Thymus (tissue), 11 donors: ENCODE measurements around the gene DHPS. TPM values are rescaled to one million over a fixed set of nuclear protein-coding genes. Genes with fewer than 3 reads are reported as not detected.
"Not testable (repeated sequence)": the region's sequence is repeated elsewhere in the genome, so short reads cannot be mapped to it uniquely, and the experiment has no call there.

ENCODE experiments used
- DNase-seq, 9 donors: peaks; one replicate each; pipeline ENCODE4 v3.0.0-alpha.2; 2013; ENCODE audit warnings: low spot score in 9 of 9, low read depth in 6 of 9, missing footprints in 1 of 9
- H3K27ac ChIP-seq, 2 donors: one replicate each; pipeline ENCODE4 v1.5.1; 2013; ENCODE audit warnings: control low read depth in 1 of 2, low read depth in 1 of 2, low read length in 1 of 2, mild to moderate bottlenecking in 1 of 2, moderate library complexity in 1 of 2
- H3K27me3 ChIP-seq, 2 donors: one replicate each; pipeline ENCODE4 v1.5.1; 2013; ENCODE audit warnings: low read length in 1 of 2; ENCODE audit not compliant: control insufficient read depth in 2 of 2, insufficient read depth in 1 of 2
- H3K36me3 ChIP-seq, 2 donors: one replicate each; pipeline ENCODE4 v1.5.1; 2013; ENCODE audit warnings: low read length in 1 of 2, mild to moderate bottlenecking in 1 of 2, moderate library complexity in 1 of 2; ENCODE audit not compliant: control insufficient read depth in 2 of 2, insufficient read depth in 2 of 2
- H3K4me1 ChIP-seq, 2 donors: one replicate each; pipeline ENCODE4 v1.5.1; 2013; ENCODE audit warnings: low read length in 2 of 2; ENCODE audit not compliant: control insufficient read depth in 2 of 2, insufficient read depth in 2 of 2
- H3K4me3 ChIP-seq, 2 donors: one replicate each; pipeline ENCODE4 v1.5.1; 2013; ENCODE audit warnings: low read length in 2 of 2, control low read depth in 1 of 2, mild to moderate bottlenecking in 1 of 2
- H3K9me3 ChIP-seq, 2 donors: one replicate each; pipeline ENCODE4 v1.5.1; 2013; ENCODE audit warnings: low read length in 1 of 2, mild to moderate bottlenecking in 1 of 2; ENCODE audit not compliant: control insufficient read depth in 2 of 2, insufficient read depth in 1 of 2
- WGBS: extraction: QIAGEN DNeasy Blood & Tissue Kit; methylation state at CpG from one replicate; pipeline ENCODE4 v1.1.7; 2013; 5-methylcytosine and 5-hydroxymethylcytosine counted together
- polyA plus RNA-seq: library from polyadenylated mRNA; stranded (reverse); fragments of 200-250 nt; gene quantifications from one replicate; pipeline ENCODE4 v1.2.3, GENCODE V29; 2013
- total RNA-seq: library from RNA; stranded (reverse); fragments of 120-200 nt; gene quantifications from one replicate; pipeline ENCODE4 v1.2.4, GENCODE V29; 2013
- donor health status: healthy.

Gene DHPS
- total and polyA plus RNA-seq, 2 donors = 74.3 to 97.3 TPM

DNA sequence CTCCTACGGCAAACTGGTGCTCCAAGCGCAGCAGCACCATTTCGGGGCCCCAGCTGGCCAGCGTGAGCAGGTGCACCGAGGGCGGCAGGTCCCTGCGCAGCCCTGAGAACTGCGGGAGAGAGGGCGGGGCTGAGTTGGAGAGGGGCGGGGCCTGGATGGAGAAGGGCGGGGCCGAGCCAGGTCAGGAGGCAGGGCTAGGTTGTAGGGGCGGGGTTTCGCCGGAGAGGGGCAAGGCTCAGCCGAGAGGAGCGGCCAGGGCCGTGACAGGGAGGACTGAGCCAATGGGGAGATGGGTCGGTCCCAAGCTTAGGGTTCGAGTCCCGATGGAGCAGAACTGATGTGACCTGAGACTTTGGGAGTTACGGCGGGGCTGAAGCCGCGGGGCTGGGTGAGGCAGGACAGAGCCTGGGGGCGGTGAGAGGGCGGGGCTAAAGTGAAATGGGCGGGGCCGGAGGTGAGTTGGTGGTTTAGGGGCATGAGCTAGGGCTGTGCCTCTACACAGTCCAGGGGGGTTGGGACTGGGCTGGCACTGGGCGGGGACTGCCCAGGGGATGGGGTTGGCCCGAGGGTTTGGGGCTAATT lies 34.1 kb downstream of the DHPS start:
- peak in 1 of 9 donors; percentile 28 for DNase-seq
- Histone ChIP-seq H3K27me3 (peaks cover 0 to 8% of the 10 kb centered on the region in 2 donors), H3K27ac (no peak overlapping the region), H3K4me3 (no peak overlapping the region), H3K4me1 (peaks cover 0 to 7% of the 10 kb centered on the region in 2 donors), H3K9me3 (peaks cover 0 to 12% of the 10 kb centered on the region in 2 donors), H3K36me3 (peaks cover 0 to 23% of the 10 kb centered on the region in 2 donors)
- 65% methylated on average over 31 of the region's 31 CpGs for WGBS

DNA sequence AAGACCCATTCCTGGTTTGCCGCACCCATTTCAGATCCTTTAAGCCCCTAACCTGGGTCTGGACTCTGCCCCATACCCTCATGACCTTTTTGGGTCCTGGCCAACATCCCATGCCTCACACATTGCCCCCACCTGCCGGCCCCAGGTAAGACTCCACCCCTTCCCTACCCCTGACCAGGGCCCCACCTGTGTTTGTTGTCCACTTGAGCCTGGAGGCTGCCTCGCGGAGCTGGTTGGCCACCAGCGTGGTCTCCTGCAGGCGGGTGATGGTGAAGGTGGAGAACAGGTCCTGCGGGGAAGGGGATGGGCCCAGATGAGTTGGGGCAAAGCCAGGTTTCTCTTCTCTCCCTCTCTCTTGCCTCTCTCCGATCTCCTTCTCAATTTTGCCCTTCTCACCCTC lies 34.6 kb downstream of the DHPS start:
- Histone ChIP-seq H3K36me3 (peaks cover 0 to 21% of the 10 kb centered on the region in 2 donors), H3K4me3 (no peak overlapping the region), H3K27ac (no peak overlapping the region), H3K27me3 (peaks cover 0 to 8% of the 10 kb centered on the region in 2 donors), H3K9me3 (peaks cover 0 to 12% of the 10 kb centered on the region in 2 donors), H3K4me1 (peaks cover 0 to 7% of the 10 kb centered on the region in 2 donors)
- no peak for DNase-seq
- 93% methylated on average over 8 of the region's 8 CpGs for WGBS

GRCh38 chr19:12646551-12646950 lies 35.1 kb downstream of the DHPS start:
- peaks cover 0 to 8% of the 10 kb centered on the region in 2 donors for H3K27me3 ChIP-seq
- H3K9me3 ChIP-seq = peaks cover 0 to 12% of the 10 kb centered on the region in 2 donors
- peaks cover 0 to 17% of the 10 kb centered on the region in 2 donors for H3K36me3 ChIP-seq
- H3K4me3 ChIP-seq = no peak overlapping the region
- peaks cover 0 to 7% of the 10 kb centered on the region in 2 donors for H3K4me1 ChIP-seq
- DNase-seq = no peak
- no peak overlapping the region for H3K27ac ChIP-seq
- 96% methylated on average over 10 of the region's 10 CpGs for WGBS

DNA sequence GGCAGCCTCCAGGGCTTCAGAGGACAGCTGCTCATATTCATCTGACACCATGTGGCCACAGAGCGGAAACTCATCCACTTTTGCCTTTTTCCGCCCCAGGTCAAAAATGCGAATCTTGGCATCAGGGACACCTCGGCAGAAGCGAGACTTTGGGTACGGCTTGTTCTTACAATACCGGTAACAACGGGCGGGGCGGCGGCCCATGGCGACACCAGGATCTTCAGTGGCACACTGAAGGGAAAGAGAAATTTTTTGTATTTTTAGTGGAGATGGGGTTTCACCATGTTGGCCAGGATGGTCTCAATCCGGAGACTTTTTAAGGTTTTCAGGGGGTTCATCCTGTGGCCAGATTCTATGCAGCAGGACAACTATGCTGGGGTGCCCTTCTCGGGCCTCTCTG lies 38.0 kb downstream of the DHPS start:
- not testable (repeated sequence) for H3K4me3 ChIP-seq, DNase-seq, H3K27me3 ChIP-seq, H3K27ac ChIP-seq
- Histone ChIP-seq H3K4me1 (peaks cover 4 to 15% of the 10 kb centered on the region in 2 donors), H3K36me3 (peaks cover 0 to 14% of the 10 kb centered on the region in 2 donors), H3K9me3 (peaks cover 0 to 18% of the 10 kb centered on the region in 2 donors)
- WGBS = 99% methylated on average over 14 of the region's 14 CpGs

DNA sequence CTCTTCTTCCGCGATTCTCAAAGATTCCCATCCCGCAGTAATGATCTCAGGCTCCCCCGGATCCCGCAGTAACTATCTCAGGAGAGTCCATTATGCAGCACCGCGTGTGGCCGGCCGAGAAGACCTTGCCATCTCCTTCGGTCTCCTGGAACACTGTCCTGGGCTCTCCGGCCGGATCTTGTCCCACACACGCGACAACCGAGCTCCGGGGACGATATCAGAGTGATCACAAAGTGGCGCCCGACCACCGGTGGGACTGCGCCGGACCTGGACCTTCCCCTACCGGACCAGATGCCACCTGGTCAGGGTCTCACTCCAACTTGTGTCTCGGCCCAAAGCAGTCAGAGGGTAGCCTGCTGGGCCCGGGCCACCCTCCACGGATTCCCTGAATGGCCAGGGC lies 39.2 kb downstream of the DHPS start:
- WGBS = 98% methylated on average over 26 of the region's 26 CpGs
- no peak overlapping the region for H3K27ac ChIP-seq
- peaks cover 4 to 8% of the 10 kb centered on the region in 2 donors for H3K4me1 ChIP-seq
- no peaks in the 10 kb centered on the region for H3K27me3 ChIP-seq
- peaks cover 0 to 11% of the 10 kb centered on the region in 2 donors for H3K9me3 ChIP-seq
- H3K36me3 ChIP-seq = peaks cover 0 to 14% of the 10 kb centered on the region in 2 donors
- no peak for DNase-seq
- no peak overlapping the region for H3K4me3 ChIP-seq

DNA sequence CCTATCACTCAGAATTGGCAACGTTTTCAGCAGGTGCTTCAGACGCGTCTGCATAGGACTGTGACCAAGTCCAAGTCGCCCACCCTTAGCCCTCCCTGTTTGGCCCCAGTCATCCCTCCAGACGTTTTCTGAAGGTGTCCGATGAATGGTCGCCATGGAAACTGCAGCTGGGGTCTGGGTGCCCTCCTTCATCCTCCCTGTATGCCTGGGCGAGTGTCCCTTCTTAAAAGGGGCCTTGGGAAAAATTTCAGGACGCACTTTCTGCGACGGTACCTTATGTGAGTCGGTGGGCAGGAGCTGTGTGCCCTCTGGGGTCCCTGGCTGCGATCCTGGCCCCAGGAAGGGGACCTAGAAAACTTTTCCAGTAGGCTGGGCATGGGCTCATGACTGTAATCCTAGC lies 40.2 kb downstream of the DHPS start:
- Histone ChIP-seq H3K27ac (no peak overlapping the region), H3K4me1 (peaks cover 4 to 8% of the 10 kb centered on the region in 2 donors), H3K4me3 (no peak overlapping the region), H3K9me3 (peaks cover 0 to 6% of the 10 kb centered on the region in 2 donors), H3K27me3 (no peaks in the 10 kb centered on the region), H3K36me3 (peaks cover 0 to 11% of the 10 kb centered on the region in 2 donors)
- WGBS = 90% methylated on average over 13 of the region's 13 CpGs
- DNase-seq = no peak

- peaks cover 7 to 8% of the 10 kb centered on the region in 2 donors for H3K4me1 ChIP-seq
- peaks cover 0 to 6% of the 10 kb centered on the region in 2 donors for H3K9me3 ChIP-seq
- 11% methylated on average over 39 of the region's 39 CpGs for WGBS
- no peak overlapping the region for H3K27ac ChIP-seq
- H3K27me3 ChIP-seq = no peaks in the 10 kb centered on the region
- DNase-seq = peak; percentile 31 to 83 (median 62)
- peaks cover 0 to 8% of the 10 kb centered on the region in 2 donors for H3K36me3 ChIP-seq
- H3K4me3 ChIP-seq = peak overlapping the region in 1 of 2 donors; percentile 36
These were observed 41.6 kb downstream of the DHPS start for GRCh38 chr19:12639901-12640613.

DNA sequence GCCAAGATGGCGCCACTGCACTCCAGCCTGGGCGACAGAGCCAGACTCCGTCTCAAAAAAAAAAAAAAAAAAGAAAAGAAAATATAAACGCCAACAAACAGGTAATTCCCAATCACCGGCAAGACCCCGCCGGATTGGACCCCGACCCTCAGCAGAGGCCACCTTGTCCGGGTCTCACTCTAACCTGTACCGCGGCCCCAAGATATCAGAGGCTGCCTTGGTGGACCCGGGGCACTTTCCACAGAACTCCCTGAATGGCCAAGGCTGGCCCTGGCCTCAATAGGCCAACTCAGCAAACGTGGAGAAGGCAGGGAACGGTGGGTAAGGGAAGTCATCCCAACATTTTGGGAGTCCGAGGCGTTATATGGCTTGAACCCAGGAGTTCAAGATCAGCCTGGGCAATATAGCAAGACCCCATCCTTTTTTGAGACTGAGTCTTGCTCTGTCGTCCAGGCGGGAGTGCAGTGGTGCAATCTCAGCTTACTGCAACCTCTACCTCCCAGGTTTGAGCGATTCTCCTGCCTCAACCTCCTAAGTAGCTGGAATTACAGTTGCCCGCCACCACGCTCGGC lies 43.0 kb downstream of the DHPS start:
- Histone ChIP-seq H3K27me3 (no peaks in the 10 kb centered on the region), H3K4me1 (peaks cover 7 to 8% of the 10 kb centered on the region in 2 donors), H3K27ac (no peak overlapping the region), H3K9me3 (peaks cover 0 to 6% of the 10 kb centered on the region in 2 donors), H3K36me3 (peaks cover 0 to 3% of the 10 kb centered on the region in 2 donors), H3K4me3 (no peak overlapping the region)
- 98% methylated on average over 22 of the region's 22 CpGs for WGBS
- no peak for DNase-seq

- Histone ChIP-seq H3K4me3 (no peak overlapping the region), H3K9me3 (peaks cover 0 to 6% of the 10 kb centered on the region in 2 donors), H3K27me3 (no peaks in the 10 kb centered on the region), H3K27ac (no peak overlapping the region), H3K36me3 (no peaks in the 10 kb centered on the region), H3K4me1 (peaks cover 7 to 8% of the 10 kb centered on the region in 2 donors)
- 95% methylated on average over 13 of the region's 13 CpGs for WGBS
- no peak for DNase-seq
These were observed 45.0 kb downstream of the DHPS start for GRCh38 chr19:12636631-12637030.
